SK-N-SH (cell line): ENCODE results near the gene SIRT5. TPM values are rescaled to one million over a fixed set of nuclear protein-coding genes. Genes with fewer than 3 reads are reported as not detected.

Source experiments
- CTCF ChIA-PET: fragments of 300-600, 350-600 bp; formaldehyde crosslinking; extraction: SDS; loops from one replicate; lab custom pipeline; 2021; lab: Yijun Ruan, JAX
- POLR2A ChIA-PET: fragments of 350-600 bp; sonication (Branson Sonifier 250); formaldehyde crosslinking; extraction: SDS; loops from one replicate; lab custom pipeline; 2020; ENCODE audit warnings: antibody characterized with exemption, inconsistent platforms; lab: Yijun Ruan, JAX
- DNase-seq: peaks from one replicate; pipeline ENCODE4 v3.0.0; 2012
- H2AFZ ChIP-seq: fragments of 200-600 bp; sonication (generic); 2 replicates; pipeline ENCODE4 v1.8.1; 2016; ENCODE audit warnings: antibody characterized with exemption, mild to moderate bottlenecking, low read depth
- H3F3A ChIP-seq: fragments of 200-600 bp; sonication (generic); replicated peaks from 2 replicates; pipeline ENCODE3; 2016; ENCODE audit warnings: antibody characterized with exemption, mild to moderate bottlenecking; ENCODE audit not compliant: insufficient read depth
- H3K27ac ChIP-seq, 2 experiments: fragments of 200-500 bp in 1 of 2; fragments of 200-600 bp in 1 of 2; sonication (Bioruptor generic) in 1 of 2; sonication (generic), shearing (Covaris generic) in 1 of 2; 2 replicates each; pipeline versions ENCODE4 v1.5.1 to v1.6.1; 2014 to 2016; ENCODE audit warnings: low read depth in 2 of 2, inconsistent platforms in 1 of 2, low read length in 1 of 2, mild to moderate bottlenecking in 1 of 2, mixed read lengths in 1 of 2
- H3K27me3 ChIP-seq: fragments of 200-600 bp; sonication (generic), shearing (Covaris generic); 2 replicates; pipeline ENCODE4 v1.6.1; 2016; ENCODE audit warnings: mixed run types; ENCODE audit not compliant: insufficient read depth
- H3K36me3 ChIP-seq, 2 experiments: fragments of 200-500 bp in 1 of 2; fragments of 200-600 bp in 1 of 2; sonication (Bioruptor generic) in 1 of 2; sonication (generic) in 1 of 2; replicated peaks in 1 of 2; 2 replicates each; pipeline versions ENCODE3 to v1.5.1; 2014 to 2016; ENCODE audit warnings: low read length in 1 of 2, mild to moderate bottlenecking in 1 of 2; ENCODE audit not compliant: insufficient read depth in 2 of 2, control insufficient read depth in 1 of 2
- H3K4me1 ChIP-seq, 2 experiments: fragments of 200-500 bp in 1 of 2; fragments of 200-600 bp in 1 of 2; sonication (Bioruptor generic) in 1 of 2; sonication (generic), shearing (Covaris generic) in 1 of 2; 2 replicates each; pipeline versions ENCODE4 v1.5.1 to v1.6.1; 2014 to 2016; ENCODE audit warnings: low read depth in 1 of 2, low read length in 1 of 2, mixed run types in 1 of 2; ENCODE audit not compliant: insufficient read depth in 2 of 2, control insufficient read depth in 1 of 2
- H3K4me2 ChIP-seq: fragments of 200-600 bp; sonication (generic), shearing (Covaris generic); 2 replicates; pipeline ENCODE4 v1.6.1; 2017; ENCODE audit warnings: mixed run types
- H3K4me3 ChIP-seq, 2 experiments: fragments of 200-500 bp in 1 of 2; fragments of 200-600 bp in 1 of 2; sonication (Bioruptor generic) in 1 of 2; sonication (generic), shearing (Covaris generic) in 1 of 2; 2 replicates each; pipeline versions ENCODE4 v1.5.1 to v1.8.1; 2014 to 2016; ENCODE audit warnings: low read depth in 2 of 2, inconsistent platforms in 1 of 2, low read length in 1 of 2, mild to moderate bottlenecking in 1 of 2, mixed read lengths in 1 of 2, moderate library complexity in 1 of 2
- H3K79me2 ChIP-seq: fragments of 200-600 bp; sonication (generic); 2 replicates; pipeline ENCODE4 v1.8.1; 2017; ENCODE audit warnings: mild to moderate bottlenecking; ENCODE audit not compliant: insufficient read depth
- H3K9ac ChIP-seq: fragments of 200-600 bp; sonication (generic); 2 replicates; pipeline ENCODE4 v1.6.1; 2017; ENCODE audit warnings: mixed run types
- H3K9me2 ChIP-seq: fragments of 200-600 bp; sonication (generic); 2 replicates; pipeline ENCODE4 v1.6.1; 2017; ENCODE audit warnings: mixed run types
- H3K9me3 ChIP-seq: fragments of 200-600 bp; sonication (generic); 2 replicates; pipeline ENCODE4 v1.6.1; 2017; ENCODE audit warnings: mixed run types, mild to moderate bottlenecking, moderate library complexity
- H4K20me1 ChIP-seq: fragments of 200-600 bp; sonication (generic); 2 replicates; pipeline ENCODE4 v1.6.1; 2017; ENCODE audit warnings: mild to moderate bottlenecking, mixed run types; ENCODE audit not compliant: insufficient read depth
- CHD2 ChIP-seq: fragments of 150-350 bp; IDR thresholded peaks from 2 replicates; pipeline ENCODE4 v1.6.1; 2018; ENCODE audit warnings: low read length; ENCODE audit not compliant: partially characterized antibody
- EP300 ChIP-seq, 2 experiments: IDR thresholded peaks; 2 replicates each; pipeline versions ENCODE4 v1.4.0 to v1.6.1; 2012; ENCODE audit warnings: borderline replicate concordance in 1 of 2, low read depth in 1 of 2, low read length in 1 of 2
- EZH2phosphoT487 ChIP-seq: fragments of 200-600 bp; sonication (generic); IDR thresholded peaks from 2 replicates; pipeline ENCODE4 v1.6.1; 2017; ENCODE audit warnings: low read depth, mixed run types, mild to moderate bottlenecking, antibody characterized with exemption, moderate library complexity, borderline replicate concordance
- FOSL2 ChIP-seq: IDR thresholded peaks from 2 replicates; pipeline ENCODE4 v1.4.0; 2012; ENCODE audit warnings: low read depth, mild to moderate bottlenecking, moderate library complexity, borderline replicate concordance
- GATA2 ChIP-seq: sonication (generic); formaldehyde crosslinking; IDR thresholded peaks from 2 replicates; pipeline ENCODE4 v1.5.0; 2020; ENCODE audit warnings: mild to moderate bottlenecking, missing genetic modification reagents
- JUND ChIP-seq: IDR thresholded peaks from 2 replicates; pipeline ENCODE4 v1.4.0; 2012
- NFIC ChIP-seq: IDR thresholded peaks from 2 replicates; pipeline ENCODE4 v1.4.0; 2012; ENCODE audit warnings: borderline replicate concordance
- NRF1 ChIP-seq: IDR thresholded peaks from 2 replicates; pipeline ENCODE4 v1.6.1; 2012; ENCODE audit warnings: low read depth, mild to moderate bottlenecking, low read length
- RAD21 ChIP-seq: IDR thresholded peaks from 2 replicates; pipeline ENCODE4 v1.6.1; 2012; ENCODE audit warnings: mild to moderate bottlenecking, low read length
- REST ChIP-seq: IDR thresholded peaks from 2 replicates; pipeline ENCODE4 v1.6.1; 2012; ENCODE audit warnings: mild to moderate bottlenecking, low read depth, low read length, moderate library complexity
- RFX5 ChIP-seq: IDR thresholded peaks from 2 replicates; pipeline ENCODE4 v1.6.1; 2012; ENCODE audit warnings: mild to moderate bottlenecking, improper control_type of control experiment, low read length
- SIN3A ChIP-seq: IDR thresholded peaks from 2 replicates; pipeline ENCODE4 v1.6.1; 2012; ENCODE audit warnings: low read depth, mild to moderate bottlenecking, low read length, moderate library complexity, borderline replicate concordance
- SMC3 ChIP-seq: IDR thresholded peaks from 2 replicates; pipeline ENCODE4 v1.6.1; 2012; ENCODE audit warnings: low read depth, low read length, improper control_type of control experiment
- TAF1 ChIP-seq: IDR thresholded peaks from 2 replicates; pipeline ENCODE4 v1.6.1; 2012; ENCODE audit warnings: low read depth, mild to moderate bottlenecking, low read length, moderate library complexity, borderline replicate concordance
- TEAD4 ChIP-seq: IDR thresholded peaks from 2 replicates; pipeline ENCODE4 v1.4.0; 2012; ENCODE audit warnings: mild to moderate bottlenecking, borderline replicate concordance; ENCODE audit not compliant: insufficient read depth
- WGBS: methylation state at CpG from one replicate; pipeline ENCODE4 v1.1.6; 2017; ENCODE audit warnings: low lambda C conversion rate; 5-methylcytosine and 5-hydroxymethylcytosine counted together
- polyA plus RNA-seq, 3 experiments: library from polyadenylated mRNA; depleted of rRNA; stranded (reverse); fragments of >200 nt; gene quantifications; 2 replicates each; pipeline ENCODE4 v1.2.3, GENCODE V29; 2012
- TF ChIP-seq, protein P1 (sequence below): IDR thresholded peaks from 2 replicates; pipeline ENCODE4 v1.4.0; 2012; ENCODE audit warnings: low read depth, borderline replicate concordance
- TF ChIP-seq, protein P2 (sequence below): IDR thresholded peaks from 2 replicates; pipeline ENCODE4 v1.4.0; 2012; ENCODE audit warnings: low read depth, borderline replicate concordance
- TF ChIP-seq, protein P3 (sequence below): fragments of 150-350 bp; IDR thresholded peaks from 2 replicates; pipeline ENCODE4 v1.6.1; 2016; ENCODE audit warnings: mild to moderate bottlenecking, low read depth, low read length

Gene SIRT5
- polyA plus RNA-seq, 1 of the 3 experiments (the other 2 are of a cell fraction): 6.7 TPM

GRCh38 chr6:13524801-13525508 is 49.4 kb upstream of the SIRT5 start:
- TF ChIP-seq JUND (no peak), NRF1 (no peak), TAF1 (no peak), RFX5 (no peak), RAD21 (no peak), EP300 (IDR thresholded peaks at IDR 0.05; ENCODE audit: borderline replicate concordance in 1 of 2, low read depth in 1 of 2, low read length in 1 of 2) (no peak), SIN3A (no peak), EZH2phosphoT487 (no peak), TEAD4 (no peak), GATA2 (CRISPR knock-in tag) (no peak), NFIC (no peak), REST (no peak), SMC3 (no peak), CHD2 (no peak), FOSL2 (no peak)
- TF ChIP-seq, protein P1, sequence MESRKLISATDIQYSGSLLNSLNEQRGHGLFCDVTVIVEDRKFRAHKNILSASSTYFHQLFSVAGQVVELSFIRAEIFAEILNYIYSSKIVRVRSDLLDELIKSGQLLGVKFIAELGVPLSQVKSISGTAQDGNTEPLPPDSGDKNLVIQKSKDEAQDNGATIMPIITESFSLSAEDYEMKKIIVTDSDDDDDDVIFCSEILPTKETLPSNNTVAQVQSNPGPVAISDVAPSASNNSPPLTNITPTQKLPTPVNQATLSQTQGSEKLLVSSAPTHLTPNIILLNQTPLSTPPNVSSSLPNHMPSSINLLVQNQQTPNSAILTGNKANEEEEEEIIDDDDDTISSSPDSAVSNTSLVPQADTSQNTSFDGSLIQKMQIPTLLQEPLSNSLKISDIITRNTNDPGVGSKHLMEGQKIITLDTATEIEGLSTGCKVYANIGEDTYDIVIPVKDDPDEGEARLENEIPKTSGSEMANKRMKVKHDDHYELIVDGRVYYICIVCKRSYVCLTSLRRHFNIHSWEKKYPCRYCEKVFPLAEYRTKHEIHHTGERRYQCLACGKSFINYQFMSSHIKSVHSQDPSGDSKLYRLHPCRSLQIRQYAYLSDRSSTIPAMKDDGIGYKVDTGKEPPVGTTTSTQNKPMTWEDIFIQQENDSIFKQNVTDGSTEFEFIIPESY: no peak
- TF ChIP-seq, protein P2, sequence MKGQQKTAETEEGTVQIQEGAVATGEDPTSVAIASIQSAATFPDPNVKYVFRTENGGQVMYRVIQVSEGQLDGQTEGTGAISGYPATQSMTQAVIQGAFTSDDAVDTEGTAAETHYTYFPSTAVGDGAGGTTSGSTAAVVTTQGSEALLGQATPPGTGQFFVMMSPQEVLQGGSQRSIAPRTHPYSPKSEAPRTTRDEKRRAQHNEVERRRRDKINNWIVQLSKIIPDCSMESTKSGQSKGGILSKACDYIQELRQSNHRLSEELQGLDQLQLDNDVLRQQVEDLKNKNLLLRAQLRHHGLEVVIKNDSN: no peak
- TF ChIP-seq, protein P3, sequence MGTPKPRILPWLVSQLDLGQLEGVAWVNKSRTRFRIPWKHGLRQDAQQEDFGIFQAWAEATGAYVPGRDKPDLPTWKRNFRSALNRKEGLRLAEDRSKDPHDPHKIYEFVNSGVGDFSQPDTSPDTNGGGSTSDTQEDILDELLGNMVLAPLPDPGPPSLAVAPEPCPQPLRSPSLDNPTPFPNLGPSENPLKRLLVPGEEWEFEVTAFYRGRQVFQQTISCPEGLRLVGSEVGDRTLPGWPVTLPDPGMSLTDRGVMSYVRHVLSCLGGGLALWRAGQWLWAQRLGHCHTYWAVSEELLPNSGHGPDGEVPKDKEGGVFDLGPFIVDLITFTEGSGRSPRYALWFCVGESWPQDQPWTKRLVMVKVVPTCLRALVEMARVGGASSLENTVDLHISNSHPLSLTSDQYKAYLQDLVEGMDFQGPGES: no peak
- TF ChIP-seq, all 33 proteins: peak for 0
- ChIA-PET CTCF (interaction anchor here (0.7 kb wide), 1 partner anchor 15 kb away, joined by 3 read pairs; no protein-coding TSS in a partner anchor), POLR2A (interaction anchor here (0.5 kb wide), 1 partner anchor 187 kb away, joined by 4 read pairs; no protein-coding TSS in a partner anchor)
- no peaks in the 10 kb centered on the region for H3K9me3 ChIP-seq
- H3K4me3 ChIP-seq: no peak overlapping the region
- H3K27ac ChIP-seq: no peak overlapping the region
- H3K36me3 ChIP-seq: no peaks in the 10 kb centered on the region
- no peaks in the 10 kb centered on the region for H3F3A ChIP-seq
- H3K4me2 ChIP-seq: no peak overlapping the region
- H3K9ac ChIP-seq: no peak overlapping the region
- 91% methylated on average over 12 of the region's 12 CpGs for WGBS
- H2AFZ ChIP-seq: no peak overlapping the region
- H3K4me1 ChIP-seq: peaks cover 0 to 13% of the 10 kb centered on the region in 2 experiments; a peak in 2 of 4 replicates
- DNase-seq: no peak
- H3K79me2 ChIP-seq: no peaks in the 10 kb centered on the region
- no peaks in the 10 kb centered on the region for H3K9me2 ChIP-seq
- no peaks in the 10 kb centered on the region for H4K20me1 ChIP-seq
- H3K27me3 ChIP-seq: no peaks in the 10 kb centered on the region
